GM18868 (cell line): ENCODE results near the gene ERBB4.
"Not testable (repeated sequence)": the region's sequence is repeated elsewhere in the genome, so short reads cannot be mapped to it uniquely, and the experiment has no call there.

Experiments
- ATAC-seq: cut with Tn5 transposase; IDR thresholded peaks from one replicate; pipeline ENCODE4 v1.9.1; 2021; ENCODE audit warnings: mild to moderate bottlenecking, moderate library complexity; ENCODE audit not compliant: unreplicated experiment

The ERBB4 gene

DNA sequence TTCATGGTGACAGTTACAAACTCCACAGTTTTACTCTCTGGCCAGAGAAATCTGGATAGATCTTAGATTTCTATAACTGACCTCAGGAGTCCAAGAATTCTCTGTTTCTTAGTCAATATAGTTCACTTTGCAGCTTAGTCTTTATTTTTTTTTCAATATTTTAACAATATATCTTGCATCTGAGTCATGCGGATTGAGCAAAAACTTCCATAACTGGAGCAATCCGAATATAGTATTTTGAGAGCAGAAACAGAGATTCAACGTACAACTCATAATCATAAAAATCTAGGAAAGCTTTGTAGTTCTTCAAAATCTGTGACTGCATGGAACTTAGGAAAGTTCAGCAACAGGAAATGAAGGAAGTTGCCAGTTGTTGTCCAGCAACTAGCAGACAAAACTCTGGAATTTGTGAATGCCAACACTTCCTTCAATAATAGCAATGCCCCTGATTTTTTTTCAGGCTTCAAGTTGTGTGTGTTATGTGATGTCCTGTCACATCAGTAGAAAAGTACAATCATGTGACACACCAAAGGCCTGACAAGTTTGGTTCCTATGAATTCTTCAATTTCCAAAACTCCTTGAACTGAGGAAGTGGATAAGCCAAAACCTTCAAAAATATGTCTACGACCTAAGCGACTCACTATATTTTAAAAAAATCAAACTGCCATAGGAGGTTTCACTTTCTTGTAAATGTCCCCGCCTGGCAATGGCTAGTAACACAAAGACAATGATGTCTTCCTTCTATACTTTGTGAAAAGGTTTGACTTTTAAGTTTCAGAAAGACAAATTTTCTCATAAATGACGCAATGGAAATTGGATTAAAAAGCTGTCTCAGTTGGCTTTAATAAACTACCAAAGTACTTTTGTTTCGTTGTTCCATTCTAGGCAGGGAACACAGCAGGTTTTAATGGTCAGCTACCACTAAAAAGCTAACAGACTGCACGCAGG, 510.6 kb downstream of the ERBB4 start:
- ATAC-seq, result no peak

DNA sequence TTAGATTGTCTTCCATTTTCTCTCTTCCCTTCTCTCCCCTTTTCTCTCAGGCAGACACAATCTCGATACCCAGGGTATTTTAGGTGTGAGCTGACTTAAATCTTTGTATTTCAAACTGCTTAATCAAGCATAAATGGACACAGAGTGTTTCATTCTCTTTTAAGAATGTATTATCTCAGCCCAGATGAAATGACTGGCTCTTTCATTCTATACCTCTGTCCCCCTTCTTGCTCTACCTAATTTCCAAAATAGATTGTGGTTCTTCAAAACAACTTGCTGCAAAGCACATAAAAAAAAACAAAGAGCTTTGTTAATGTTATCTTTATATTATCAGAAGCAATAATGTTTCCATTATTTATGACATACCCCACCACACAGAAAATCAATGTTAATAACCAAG, 514.6 kb downstream of the ERBB4 start:
- no peak for ATAC-seq

DNA sequence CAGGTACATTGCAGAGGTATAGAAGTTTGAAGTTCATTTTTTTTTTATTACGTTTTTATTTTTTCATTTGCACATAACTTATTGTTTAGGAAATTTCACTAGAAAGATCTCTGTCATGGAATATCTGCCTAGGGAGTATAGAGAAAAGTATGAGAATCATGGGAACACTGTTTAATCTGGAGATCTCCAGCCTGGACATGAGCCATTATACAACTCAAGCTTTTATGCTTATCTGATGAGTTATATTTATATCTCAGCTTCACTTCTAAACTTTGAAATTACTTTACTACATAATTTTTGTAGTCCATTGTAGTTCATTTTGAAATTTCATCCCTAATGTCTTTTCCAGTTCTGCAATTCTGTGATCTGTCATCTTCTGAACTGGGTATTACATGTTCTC, 515.6 kb downstream of the ERBB4 start:
- no peak for ATAC-seq

DNA sequence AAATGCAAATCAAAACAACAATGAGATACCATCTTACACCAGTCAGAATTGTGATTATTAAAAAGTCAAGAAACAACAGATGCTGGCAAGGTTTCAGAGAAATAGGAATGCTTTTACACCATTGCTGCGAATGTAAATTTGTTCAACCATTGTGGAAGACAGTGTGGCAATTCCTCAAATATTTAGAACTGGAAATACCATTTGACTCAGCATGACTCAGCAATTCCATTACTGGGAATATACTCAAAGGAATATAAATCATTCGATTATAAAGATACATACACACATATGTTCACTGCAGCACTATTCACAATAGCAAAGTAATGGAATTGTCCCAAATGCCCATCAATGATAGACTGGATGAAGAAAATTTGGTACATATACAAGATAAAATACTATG, 516.7 kb downstream of the ERBB4 start:
- ATAC-seq, result no peak

DNA sequence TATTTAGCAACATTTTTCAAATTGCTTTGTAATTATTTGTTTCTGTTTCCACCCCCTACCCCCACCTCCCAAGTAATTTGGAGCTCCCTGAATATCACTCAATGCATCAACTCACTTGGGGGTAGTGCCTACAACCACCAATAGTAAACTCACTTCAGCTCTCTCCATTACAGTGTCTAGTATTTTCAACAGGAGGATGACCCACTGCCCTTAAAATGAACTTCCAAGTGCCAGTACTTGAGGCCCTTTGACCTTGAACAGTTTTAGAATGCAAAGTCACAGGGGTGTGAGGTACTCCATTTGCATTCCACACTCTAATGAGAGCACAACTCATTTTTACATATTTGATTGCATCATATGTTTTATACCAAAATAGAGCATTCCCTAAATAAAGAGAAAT, 523.0 kb downstream of the ERBB4 start:
- no peak for ATAC-seq

DNA sequence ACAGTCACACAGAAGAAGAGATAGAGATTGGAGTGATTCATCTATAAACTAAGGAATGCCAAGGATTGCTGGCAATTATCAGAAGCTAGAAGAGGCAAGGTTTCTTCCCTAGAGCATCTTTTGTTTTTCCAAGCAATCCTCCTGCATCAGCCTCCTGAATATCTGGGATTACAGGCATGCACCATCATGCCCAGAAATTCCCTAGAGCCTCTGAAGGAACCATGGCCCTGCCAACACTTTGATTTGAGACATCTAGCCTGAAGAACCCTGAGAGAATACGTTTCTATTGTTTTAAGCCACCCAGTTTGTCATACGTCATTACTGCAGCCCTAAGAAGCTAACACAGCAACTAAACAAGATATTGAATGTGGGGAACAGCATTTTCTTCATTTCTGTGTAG, 525.0 kb downstream of the ERBB4 start:
- ATAC-seq, result no peak

DNA sequence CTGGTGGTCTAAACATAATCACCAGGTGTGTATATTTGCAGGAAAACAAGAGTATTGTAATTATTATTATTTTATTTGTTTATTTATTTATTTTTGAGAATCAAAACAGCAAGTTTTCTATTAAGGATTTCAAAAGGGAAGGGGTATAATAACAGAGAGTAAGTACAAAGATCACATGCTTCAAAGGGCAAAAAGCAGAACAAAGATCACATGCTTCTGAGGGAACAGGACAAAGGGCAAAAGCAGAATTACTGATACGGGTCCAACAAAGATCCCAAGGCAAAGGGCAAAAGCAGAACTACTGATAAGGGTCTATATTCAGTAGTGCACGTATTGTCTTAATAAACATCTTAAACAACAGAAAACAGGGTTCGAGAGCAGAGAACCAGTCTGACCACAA, 528.3 kb downstream of the ERBB4 start:
- not testable (repeated sequence) for ATAC-seq

DNA sequence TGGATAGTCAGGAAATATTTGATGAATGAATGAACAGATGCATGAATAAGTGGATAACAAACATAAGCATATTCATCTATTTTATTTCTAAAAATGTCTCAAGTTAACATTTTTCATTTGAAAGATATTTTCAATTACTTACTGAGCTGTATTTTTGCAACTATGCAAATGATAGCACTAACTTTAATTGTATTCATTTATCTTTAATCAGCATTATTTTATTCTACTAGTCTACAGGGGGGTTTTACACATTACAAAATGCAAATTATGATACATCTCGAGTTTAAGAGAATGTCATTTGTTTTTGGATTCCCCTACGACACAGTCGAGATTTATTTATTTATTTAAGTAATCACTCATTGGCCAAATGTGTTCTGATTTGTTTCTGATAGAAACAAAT, 530.6 kb downstream of the ERBB4 start:
- no peak for ATAC-seq

DNA sequence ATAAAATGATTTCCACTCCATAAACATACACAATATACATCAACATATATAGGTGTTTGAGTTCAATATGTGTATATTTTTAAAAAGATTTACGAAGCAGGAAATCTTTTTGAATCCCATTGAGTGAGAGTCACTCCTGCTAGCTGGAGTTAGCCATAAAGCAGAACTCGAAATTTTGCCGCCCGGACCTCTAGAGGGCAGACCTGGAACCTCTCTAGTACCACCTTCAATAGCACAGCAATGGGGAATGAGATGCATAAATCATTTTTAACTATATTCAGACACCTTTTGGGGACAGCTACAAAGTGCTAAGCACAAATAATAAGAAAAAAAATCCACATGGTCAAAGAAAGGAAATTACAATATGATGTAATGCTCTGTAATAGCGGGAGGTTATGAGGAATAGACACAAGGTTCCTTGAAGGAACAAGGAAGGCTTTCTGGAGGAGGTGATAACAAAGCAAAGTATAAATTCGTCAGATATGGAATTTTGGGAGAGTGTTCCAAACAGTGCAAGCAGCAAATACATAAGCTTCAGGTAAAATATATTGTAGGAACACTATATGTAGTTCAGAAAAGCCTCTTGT, 533.4 kb downstream of the ERBB4 start:
- peak; percentile 97 for ATAC-seq

DNA sequence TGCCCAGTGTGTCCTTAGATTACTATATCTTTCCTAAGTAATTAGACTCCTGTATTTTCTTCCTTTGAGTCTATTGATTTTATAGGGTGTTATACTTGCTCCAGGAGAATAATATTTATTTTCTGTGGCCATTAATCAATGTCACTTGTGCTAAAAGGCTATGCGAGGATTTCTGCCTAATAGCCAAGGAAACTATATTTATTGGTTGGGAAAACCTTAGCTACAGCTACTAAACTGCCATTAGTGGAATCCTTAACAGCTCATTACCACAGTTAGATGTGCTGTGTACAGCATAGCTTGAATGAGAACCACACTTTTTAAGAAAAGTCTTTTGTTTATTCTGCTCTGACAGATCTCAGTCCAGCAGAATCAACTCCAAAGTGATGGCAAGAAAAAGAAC, 537.3 kb downstream of the ERBB4 start:
- no peak for ATAC-seq

DNA sequence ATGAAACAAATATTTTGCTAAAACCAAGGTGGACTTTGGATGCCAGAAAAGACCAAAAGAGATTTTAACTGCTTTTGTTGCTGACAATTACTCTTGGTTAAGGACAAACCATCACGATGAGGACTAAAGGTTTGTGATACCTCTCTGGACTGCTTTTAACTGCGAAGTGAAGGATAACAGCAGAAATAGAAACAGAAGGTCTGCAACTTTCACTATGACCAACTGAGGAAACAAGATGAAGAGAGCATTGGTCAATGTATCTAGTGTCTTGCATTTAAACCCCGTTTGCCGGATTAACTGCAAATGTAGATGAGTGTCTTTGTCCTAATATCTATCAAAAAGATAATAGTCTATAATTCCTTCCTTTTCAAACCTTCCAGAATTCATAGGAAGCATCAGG, 541.7 kb downstream of the ERBB4 start:
- peak; percentile 65 for ATAC-seq

DNA sequence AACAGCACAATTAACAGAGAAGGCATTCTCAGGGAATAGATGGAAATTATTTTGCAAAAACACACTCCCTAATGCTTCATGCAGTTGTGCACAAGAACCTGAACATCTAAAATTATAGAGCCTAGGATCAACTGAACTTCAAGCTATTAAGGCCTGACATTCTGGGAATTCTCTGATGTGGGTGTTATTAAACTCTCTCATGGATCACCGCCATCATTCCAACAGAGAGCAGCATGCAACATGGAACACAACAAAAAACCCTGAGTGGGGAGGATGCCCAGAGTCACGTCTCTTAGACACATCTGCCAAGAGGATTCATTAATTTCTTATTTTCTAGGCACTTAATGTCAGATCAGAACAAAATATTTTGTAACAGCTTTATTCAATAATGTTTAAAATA, 543.8 kb downstream of the ERBB4 start:
- ATAC-seq, result no peak

DNA sequence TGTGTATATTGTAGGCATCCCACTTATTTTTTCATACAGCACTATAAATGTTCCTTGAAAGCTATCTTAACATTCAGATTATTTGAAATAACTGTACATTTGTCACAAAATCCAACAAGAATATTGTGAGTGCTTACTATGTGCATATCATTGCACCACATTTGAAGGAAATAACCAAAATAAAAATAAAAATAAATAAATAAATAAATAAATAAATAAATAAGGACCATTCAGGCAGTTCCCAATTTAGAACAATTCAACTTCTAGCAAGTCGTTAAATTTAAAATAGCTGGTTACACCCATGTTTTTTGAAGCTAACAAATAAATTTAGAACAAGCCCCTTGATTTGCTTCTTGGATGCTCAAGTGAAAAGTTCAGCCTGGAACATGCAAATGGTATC, 548.3 kb downstream of the ERBB4 start:
- ATAC-seq, result no peak

DNA sequence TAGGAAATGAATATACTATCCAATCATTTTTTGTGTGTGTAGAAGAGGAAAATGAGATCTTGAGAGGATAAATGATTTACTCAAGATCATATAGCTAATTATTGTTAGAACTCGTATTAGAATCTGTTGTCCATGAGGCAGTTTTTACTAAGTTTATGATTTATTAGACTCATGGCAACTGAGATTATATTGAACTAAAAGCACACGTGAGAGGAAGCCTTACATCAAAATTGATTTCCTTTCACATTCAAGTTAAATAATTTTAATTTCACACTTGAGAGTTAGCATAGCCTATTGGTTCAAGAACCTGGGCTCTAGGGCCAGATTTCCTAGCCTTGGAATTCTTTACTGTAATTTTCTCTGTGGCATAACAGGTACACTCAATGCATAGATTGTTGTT, 552.3 kb downstream of the ERBB4 start:
- no peak for ATAC-seq

DNA sequence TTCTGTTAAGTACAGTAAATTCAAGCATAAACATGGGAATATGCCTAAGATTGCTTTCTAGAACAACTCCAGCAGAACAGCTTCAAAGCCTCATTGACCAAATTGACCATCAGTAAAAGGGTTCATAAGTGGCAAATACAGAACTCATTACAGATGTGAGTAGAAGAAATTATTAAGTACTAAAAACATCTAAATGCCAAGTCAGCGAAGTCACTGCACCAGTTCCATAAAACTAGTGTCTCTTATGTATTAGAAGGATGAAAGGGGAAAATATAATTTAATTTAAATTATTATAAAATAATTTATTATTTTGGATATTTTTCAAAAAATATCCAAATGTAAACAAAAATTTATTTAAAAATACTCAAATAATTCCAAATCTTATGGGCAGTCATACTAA, 553.2 kb downstream of the ERBB4 start:
- ATAC-seq, result no peak

DNA sequence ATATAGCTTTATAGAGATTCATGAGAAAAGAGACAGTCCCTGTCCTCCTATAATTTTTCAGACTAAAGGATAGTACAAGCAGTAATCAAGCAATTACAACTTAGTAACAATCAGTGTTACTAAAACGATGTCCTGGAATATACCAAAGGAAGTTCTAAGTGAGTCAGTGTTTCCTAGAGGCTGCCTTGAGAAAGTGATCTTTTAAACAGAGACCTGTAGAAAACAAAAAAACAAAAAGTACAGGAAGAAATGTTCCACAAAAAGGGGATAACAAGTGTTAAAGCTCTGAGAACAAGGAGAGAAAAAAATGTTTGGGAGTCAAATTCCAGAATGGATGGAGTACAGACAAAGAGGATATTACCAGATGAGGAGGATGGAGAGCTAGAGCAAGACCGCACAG, 556.4 kb downstream of the ERBB4 start:
- ATAC-seq, result no peak

DNA sequence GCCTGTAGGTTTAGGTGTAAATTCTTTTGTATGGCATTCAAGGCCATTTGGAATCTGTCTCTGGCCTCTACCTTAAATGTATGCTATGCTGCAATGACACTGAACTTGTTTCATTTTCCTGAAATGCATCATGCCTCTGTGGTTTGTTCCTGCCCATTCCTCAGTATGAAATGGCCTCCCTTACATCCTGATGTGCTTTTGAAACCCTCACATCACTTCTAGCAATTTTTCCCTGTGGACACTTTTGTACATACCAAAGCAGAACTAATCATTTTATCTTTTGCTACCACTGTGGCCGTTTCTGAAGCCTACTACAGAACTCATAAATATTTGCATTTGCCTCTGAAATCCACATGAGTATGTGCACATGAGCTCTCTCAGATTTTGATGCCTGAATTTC, 557.2 kb downstream of the ERBB4 start:
- ATAC-seq, result no peak

DNA sequence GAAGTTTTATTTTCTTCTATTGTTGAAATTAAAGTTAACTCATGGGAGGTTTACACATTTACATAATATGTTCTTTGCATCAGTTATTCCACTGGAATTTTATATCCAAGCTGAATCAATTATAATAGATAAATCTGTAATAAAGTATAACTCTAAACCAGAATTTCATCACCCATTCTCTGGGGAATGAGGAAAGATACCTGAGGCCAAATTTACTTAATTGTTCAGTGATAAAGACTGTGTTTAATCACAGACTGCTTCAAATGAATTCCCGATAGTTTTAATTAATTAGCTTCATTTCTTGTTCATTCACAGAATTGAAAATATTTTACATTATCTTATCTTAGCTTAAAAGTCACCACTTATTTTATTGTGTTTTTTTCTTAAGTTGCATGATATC, 562.5 kb downstream of the ERBB4 start:
- no peak for ATAC-seq

DNA sequence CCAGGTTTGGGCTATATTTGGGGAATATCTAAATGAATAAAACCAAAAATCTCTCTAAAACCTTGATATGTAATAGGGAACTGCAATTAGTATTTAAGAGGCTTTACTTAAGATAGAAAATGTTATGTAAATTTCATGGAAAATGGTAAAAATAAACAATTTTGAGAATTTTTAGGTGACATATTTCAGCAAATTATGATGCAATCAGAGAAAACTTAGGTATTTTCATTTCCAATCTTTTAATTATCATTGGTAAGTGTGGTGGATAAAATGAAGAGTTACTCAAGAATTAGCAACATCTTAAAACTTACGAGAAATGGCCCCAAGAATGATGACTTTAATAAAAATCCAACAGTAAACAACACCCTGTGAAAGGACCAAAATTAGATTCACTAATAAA, 571.4 kb downstream of the ERBB4 start:
- ATAC-seq, result no peak

DNA sequence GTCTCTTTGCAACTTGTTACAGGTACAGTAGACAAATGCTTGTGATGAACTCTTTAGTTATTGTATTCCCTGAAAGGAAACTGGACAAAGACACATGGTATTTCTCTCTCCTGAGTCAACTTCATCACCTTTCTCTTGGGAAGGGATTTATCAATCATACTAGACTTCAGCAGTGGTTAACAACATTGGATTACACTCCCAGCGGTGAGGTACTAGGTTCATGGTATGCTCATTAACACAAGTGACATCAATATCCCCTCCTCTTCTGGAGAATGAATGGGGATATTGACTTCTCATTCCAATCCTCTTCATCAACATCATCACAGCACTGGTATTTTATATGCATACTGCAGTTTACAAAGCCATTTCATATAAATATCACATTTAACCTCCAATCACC, 574.6 kb downstream of the ERBB4 start:
- no peak for ATAC-seq

DNA sequence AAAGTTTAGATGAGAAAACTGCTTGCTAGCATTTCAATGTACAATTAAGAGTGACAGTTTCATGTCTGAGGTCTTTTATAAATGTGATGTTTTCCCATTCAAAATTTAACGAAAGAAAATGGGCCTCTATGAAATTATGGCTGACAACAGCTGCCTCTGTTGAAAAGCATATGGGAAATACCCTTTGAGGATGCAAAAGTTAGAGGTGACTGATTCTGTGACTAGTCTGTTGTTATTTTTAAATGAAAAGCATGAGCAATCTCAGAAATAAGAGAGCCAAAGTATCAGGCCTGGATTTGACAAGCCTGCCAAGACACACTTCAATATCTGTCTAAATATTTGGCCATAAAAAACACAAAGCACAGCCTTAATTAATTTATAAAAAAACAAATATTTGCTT, 580.8 kb downstream of the ERBB4 start:
- peak; percentile 97 for ATAC-seq

DNA sequence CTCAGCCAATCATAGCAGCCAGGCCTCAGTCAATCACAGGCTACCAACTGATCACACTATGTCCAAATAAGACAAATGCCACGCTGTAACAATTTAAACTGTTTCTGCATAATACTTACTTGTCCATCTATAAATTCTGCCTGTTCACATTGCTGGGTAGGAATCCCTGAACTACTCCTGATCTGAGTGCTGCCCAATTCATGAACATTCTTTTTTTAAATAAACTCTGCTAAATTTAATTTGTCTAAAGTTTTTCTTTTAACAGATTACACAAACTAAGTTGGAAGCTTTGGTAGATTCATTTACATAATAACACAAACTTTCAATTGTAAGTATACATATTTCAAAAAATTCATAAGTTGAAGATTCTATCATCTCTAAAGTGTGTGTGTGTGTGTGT, 583.0 kb downstream of the ERBB4 start:
- ATAC-seq, result no peak

DNA sequence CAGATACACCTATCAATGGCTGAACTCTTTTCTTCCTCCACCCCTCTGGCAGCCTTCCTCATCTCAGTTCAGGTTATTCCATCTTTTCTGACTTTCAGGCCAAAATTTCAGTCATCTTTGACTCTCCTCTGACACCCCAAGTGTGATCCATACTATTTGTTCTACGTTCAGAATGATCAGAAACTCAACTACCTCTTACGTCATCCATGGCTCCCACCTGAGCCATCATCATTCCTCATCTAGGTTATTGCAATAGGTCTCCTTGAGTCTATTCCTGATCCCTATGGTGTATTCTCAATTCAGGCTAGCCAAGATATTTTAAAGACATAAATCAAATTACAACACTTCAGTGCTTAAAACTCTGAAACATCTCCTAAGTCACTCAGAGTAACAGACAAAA, 589.7 kb downstream of the ERBB4 start:
- ATAC-seq, result no peak
